Prostate gland (tissue), 2 donors: ENCODE data around the gene RPN2.

Experiments used
- POLR2A ChIP-seq: fragments of 450-650 bp; IDR thresholded peaks from one replicate; pipeline ENCODE4 v1.6.1; 2016; ENCODE audit warnings: antibody characterized with exemption, mild to moderate bottlenecking
- TF ChIP-seq, protein P1 (sequence below), 4 experiments: fragments of 200-600 bp in 2 of 4; fragments of 450-650 bp in 2 of 4; sonication (generic) in 2 of 4; IDR thresholded peaks; 1 replicate in 3 of 4; 2 replicates in 1 of 4; pipeline ENCODE4 v1.5.1; 2016 to 2019; ENCODE audit warnings: antibody characterized with exemption in 4 of 4, mild to moderate bottlenecking in 2 of 4, moderate library complexity in 2 of 4

DNA sequence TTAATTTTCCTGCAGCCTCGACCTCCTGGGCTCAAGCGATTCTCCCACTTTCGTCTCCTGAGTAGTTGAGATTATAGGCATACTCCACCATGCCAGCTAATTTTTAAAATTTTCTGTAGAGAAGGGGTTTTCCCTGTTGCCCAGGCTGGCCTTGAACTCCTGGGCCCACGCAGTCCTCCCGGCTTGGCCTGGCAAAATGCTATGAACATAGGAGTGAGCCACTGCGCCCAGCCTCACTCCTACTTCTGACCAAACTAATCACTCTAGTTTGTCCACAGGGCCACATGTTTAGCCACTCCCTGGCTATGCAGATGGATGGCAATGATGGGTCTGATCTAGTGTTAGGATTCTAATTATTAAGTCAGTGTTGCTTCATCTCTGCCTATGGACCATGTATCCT, 31.9 kb upstream of the RPN2 start:
- TF ChIP-seq, protein P1, sequence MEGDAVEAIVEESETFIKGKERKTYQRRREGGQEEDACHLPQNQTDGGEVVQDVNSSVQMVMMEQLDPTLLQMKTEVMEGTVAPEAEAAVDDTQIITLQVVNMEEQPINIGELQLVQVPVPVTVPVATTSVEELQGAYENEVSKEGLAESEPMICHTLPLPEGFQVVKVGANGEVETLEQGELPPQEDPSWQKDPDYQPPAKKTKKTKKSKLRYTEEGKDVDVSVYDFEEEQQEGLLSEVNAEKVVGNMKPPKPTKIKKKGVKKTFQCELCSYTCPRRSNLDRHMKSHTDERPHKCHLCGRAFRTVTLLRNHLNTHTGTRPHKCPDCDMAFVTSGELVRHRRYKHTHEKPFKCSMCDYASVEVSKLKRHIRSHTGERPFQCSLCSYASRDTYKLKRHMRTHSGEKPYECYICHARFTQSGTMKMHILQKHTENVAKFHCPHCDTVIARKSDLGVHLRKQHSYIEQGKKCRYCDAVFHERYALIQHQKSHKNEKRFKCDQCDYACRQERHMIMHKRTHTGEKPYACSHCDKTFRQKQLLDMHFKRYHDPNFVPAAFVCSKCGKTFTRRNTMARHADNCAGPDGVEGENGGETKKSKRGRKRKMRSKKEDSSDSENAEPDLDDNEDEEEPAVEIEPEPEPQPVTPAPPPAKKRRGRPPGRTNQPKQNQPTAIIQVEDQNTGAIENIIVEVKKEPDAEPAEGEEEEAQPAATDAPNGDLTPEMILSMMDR (IDR thresholded peaks at IDR 0.05) = no peak
- no peak for TF ChIP-seq POLR2A
